IMR-90 (cell line): ENCODE results near the gene CDKN1C.

Experiments
- BHLHE40 ChIP-seq: fragments of 150-350 bp; IDR thresholded peaks from 2 replicates; pipeline ENCODE4 v1.6.1; 2016; ENCODE audit warnings: mild to moderate bottlenecking, low read depth, low read length
- CEBPB ChIP-seq: IDR thresholded peaks from 2 replicates; pipeline ENCODE4 v1.6.1; 2012; ENCODE audit warnings: low read depth, low read length, improper control_type of control experiment
- FOS ChIP-seq: fragments of 150-350 bp; IDR thresholded peaks from 2 replicates; pipeline ENCODE4 v1.6.1; 2016; ENCODE audit warnings: low read depth, low read length
- MXI1 ChIP-seq: IDR thresholded peaks from 2 replicates; pipeline ENCODE4 v1.6.1; 2012; ENCODE audit warnings: low read depth, mild to moderate bottlenecking, low read length, moderate library complexity, borderline replicate concordance
- NFE2L2 ChIP-seq: fragments of 150-350 bp; IDR thresholded peaks from 2 replicates; pipeline ENCODE4 v1.6.1; 2016; ENCODE audit warnings: low read depth, mild to moderate bottlenecking, low read length
- POLR2A ChIP-seq: IDR thresholded peaks from 2 replicates; pipeline ENCODE4 v1.6.1; 2012; ENCODE audit warnings: mild to moderate bottlenecking, low read depth, low read length
- SMC3 ChIP-seq: fragments of 150-350 bp; IDR thresholded peaks from 2 replicates; pipeline ENCODE4 v1.6.1; 2016; ENCODE audit warnings: low read depth, mild to moderate bottlenecking, antibody characterized with exemption, low read length, moderate library complexity
- TF ChIP-seq, protein P1 (sequence below): conservative IDR thresholded peaks from 2 replicates; pipeline ENCODE4 v1.5.1; 2012; ENCODE audit warnings: mild to moderate bottlenecking, low read depth, low read length, improper control_type of control experiment

- no peak for TF ChIP-seq POLR2A
- TF ChIP-seq, protein P1, sequence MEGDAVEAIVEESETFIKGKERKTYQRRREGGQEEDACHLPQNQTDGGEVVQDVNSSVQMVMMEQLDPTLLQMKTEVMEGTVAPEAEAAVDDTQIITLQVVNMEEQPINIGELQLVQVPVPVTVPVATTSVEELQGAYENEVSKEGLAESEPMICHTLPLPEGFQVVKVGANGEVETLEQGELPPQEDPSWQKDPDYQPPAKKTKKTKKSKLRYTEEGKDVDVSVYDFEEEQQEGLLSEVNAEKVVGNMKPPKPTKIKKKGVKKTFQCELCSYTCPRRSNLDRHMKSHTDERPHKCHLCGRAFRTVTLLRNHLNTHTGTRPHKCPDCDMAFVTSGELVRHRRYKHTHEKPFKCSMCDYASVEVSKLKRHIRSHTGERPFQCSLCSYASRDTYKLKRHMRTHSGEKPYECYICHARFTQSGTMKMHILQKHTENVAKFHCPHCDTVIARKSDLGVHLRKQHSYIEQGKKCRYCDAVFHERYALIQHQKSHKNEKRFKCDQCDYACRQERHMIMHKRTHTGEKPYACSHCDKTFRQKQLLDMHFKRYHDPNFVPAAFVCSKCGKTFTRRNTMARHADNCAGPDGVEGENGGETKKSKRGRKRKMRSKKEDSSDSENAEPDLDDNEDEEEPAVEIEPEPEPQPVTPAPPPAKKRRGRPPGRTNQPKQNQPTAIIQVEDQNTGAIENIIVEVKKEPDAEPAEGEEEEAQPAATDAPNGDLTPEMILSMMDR, result no peak
- TF ChIP-seq NFE2L2, result no peak
- TF ChIP-seq FOS, result peak; percentile 84
- peak; percentile 99 for TF ChIP-seq BHLHE40
- TF ChIP-seq CEBPB, result peak; percentile 96
- TF ChIP-seq MXI1, result peak; percentile 37; the same call in 1 of the 2 replicates
- TF ChIP-seq SMC3, result no peak
Measured at GRCh38 chr11:2898366-2899079, 12.9 kb upstream of the CDKN1C start.
